Effector memory CD4-positive, alpha-beta T cell (primary cell): ENCODE data around the gene PHF20.

ENCODE experiments used
- DNase-seq, 3 donors: peaks; one replicate each; pipeline ENCODE4 v3.0.0-alpha.2; 2020
- H3K27ac ChIP-seq: 2 replicates; pipeline ENCODE4 v1.7.0; 2013; ENCODE audit warnings: mild to moderate bottlenecking, low read length, moderate library complexity; ENCODE audit not compliant: insufficient read depth, poor library complexity, severe bottlenecking
- H3K27me3 ChIP-seq: replicated peaks from 2 replicates; pipeline ENCODE4 v1.7.0; 2013; ENCODE audit warnings: mild to moderate bottlenecking, low read length; ENCODE audit not compliant: insufficient read depth, control insufficient read depth, poor library complexity, severe bottlenecking
- H3K36me3 ChIP-seq: 2 replicates; pipeline ENCODE4 v1.7.0; 2013; ENCODE audit warnings: mild to moderate bottlenecking, low read length, moderate library complexity; ENCODE audit not compliant: control insufficient read depth, insufficient read depth
- H3K4me1 ChIP-seq: 2 replicates; pipeline ENCODE4 v1.7.0; 2013; ENCODE audit warnings: low read length, mild to moderate bottlenecking; ENCODE audit not compliant: control insufficient read depth, insufficient read depth, poor library complexity, severe bottlenecking
- H3K4me3 ChIP-seq: 2 replicates; pipeline ENCODE4 v1.7.0; 2013; ENCODE audit warnings: low read length, low read depth, mild to moderate bottlenecking; ENCODE audit not compliant: insufficient read depth, poor library complexity, severe bottlenecking
- H3K9me3 ChIP-seq: 2 replicates; pipeline ENCODE4 v1.7.0; 2013; ENCODE audit warnings: mild to moderate bottlenecking, low read length, moderate library complexity; ENCODE audit not compliant: control insufficient read depth

The PHF20 gene

GRCh38 chr20:35821807-35822242 lies 50.0 kb downstream of the PHF20 start:
- H3K4me1 ChIP-seq: no peaks in the 10 kb centered on the region
- no peak overlapping the region for H3K27ac ChIP-seq

GRCh38 chr20:35823147-35823546 lies 51.3 kb downstream of the PHF20 start:
- no peaks in the 10 kb centered on the region for H3K4me1 ChIP-seq
- H3K36me3 ChIP-seq: peaks cover 7% of the 10 kb centered on the region
- no peaks in the 10 kb centered on the region for H3K9me3 ChIP-seq
- H3K27ac ChIP-seq: no peak overlapping the region
- no peak for DNase-seq
- no peaks in the 10 kb centered on the region for H3K27me3 ChIP-seq
- H3K4me3 ChIP-seq: no peak overlapping the region

More at GRCh38 chr20:35821807-35822242, 50.0 kb downstream of the PHF20 start:
- DNase-seq: no peak
- H3K4me3 ChIP-seq: no peak overlapping the region
- peaks cover 7% of the 10 kb centered on the region for H3K36me3 ChIP-seq
- no peaks in the 10 kb centered on the region for H3K27me3 ChIP-seq
- no peaks in the 10 kb centered on the region for H3K9me3 ChIP-seq

DNA sequence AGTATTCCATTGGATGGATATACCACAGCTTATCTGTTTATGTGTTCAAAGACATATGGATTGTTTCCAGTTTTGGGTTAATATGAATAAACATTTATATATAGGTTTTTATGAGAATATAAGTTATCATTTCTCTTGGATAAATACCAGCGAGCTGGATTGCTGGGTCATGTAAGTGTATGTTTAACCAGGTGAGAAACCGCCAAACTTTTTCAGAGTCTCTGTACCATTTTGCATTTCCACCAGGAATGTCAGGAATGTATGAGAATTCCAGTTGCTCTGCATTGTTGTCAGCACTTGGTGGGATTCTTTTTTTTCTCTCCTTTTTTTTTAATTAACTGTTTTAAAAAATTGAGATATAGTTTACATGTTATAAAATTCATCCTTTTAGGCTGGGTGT lies 52.1 kb downstream of the PHF20 start:
- DNase-seq: no peak
- no peaks in the 10 kb centered on the region for H3K9me3 ChIP-seq
- H3K4me1 ChIP-seq: no peaks in the 10 kb centered on the region
- H3K36me3 ChIP-seq: peaks cover 7% of the 10 kb centered on the region
- H3K4me3 ChIP-seq: no peak overlapping the region
- H3K27ac ChIP-seq: no peak overlapping the region
- no peaks in the 10 kb centered on the region for H3K27me3 ChIP-seq

DNA sequence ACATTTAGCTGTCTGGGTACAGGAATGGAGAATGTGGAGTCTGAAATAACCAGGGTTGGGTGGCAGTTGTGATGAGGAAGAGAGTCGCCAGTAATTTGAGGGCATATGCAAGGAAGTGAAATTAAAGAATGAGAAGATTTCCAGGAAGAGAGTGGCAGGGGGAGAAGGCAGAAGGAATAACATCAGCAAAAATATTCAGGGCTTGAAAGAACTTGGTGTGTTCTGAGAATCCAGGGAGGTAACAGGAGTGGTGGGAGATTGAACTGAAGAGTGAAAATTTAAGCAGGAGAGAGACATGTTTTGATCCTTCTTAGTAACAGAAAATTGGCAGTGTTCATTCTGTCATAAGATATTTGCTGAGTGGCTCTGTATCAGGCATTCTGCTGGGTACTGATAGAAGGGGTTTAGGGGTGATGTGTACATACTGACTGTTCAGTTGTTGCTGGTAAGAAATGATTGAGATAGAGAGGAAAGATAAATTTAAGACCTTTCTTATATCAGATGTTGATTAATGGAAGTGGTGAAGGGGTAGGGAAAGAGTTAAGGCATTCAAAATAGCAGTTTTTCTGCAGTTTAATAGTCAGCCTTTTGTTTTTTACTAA lies 54.7 kb downstream of the PHF20 start:
- H3K27ac ChIP-seq: no peak overlapping the region
- DNase-seq: no peak
- H3K9me3 ChIP-seq: no peaks in the 10 kb centered on the region
- H3K4me3 ChIP-seq: no peak overlapping the region
- no peaks in the 10 kb centered on the region for H3K27me3 ChIP-seq
- no peaks in the 10 kb centered on the region for H3K4me1 ChIP-seq
- H3K36me3 ChIP-seq: peaks cover 7% of the 10 kb centered on the region

- Histone ChIP-seq H3K4me1 (no peaks in the 10 kb centered on the region), H3K36me3 (peaks cover 4% of the 10 kb centered on the region), H3K4me3 (no peak overlapping the region), H3K9me3 (no peaks in the 10 kb centered on the region), H3K27ac (no peak overlapping the region), H3K27me3 (no peaks in the 10 kb centered on the region)
- DNase-seq: no peak
Measured at GRCh38 chr20:35828434-35828833, 56.6 kb downstream of the PHF20 start.

GRCh38 chr20:35828916-35829315 lies 57.1 kb downstream of the PHF20 start:
- Histone ChIP-seq H3K27ac (no peak overlapping the region), H3K9me3 (no peaks in the 10 kb centered on the region), H3K4me1 (no peaks in the 10 kb centered on the region)

GRCh38 chr20:35830264-35830663 lies 58.4 kb downstream of the PHF20 start:
- H3K4me3 ChIP-seq: no peak overlapping the region
- no peak overlapping the region for H3K27ac ChIP-seq
- H3K36me3 ChIP-seq: peaks cover 3% of the 10 kb centered on the region
- no peaks in the 10 kb centered on the region for H3K9me3 ChIP-seq
- H3K4me1 ChIP-seq: no peaks in the 10 kb centered on the region
- H3K27me3 ChIP-seq: no peaks in the 10 kb centered on the region
- DNase-seq: no peak

More at GRCh38 chr20:35828916-35829315, 57.1 kb downstream of the PHF20 start:
- Histone ChIP-seq H3K4me3 (no peak overlapping the region), H3K36me3 (peaks cover 3% of the 10 kb centered on the region), H3K27me3 (no peaks in the 10 kb centered on the region)
- DNase-seq: no peak

GRCh38 chr20:35831029-35831428 lies 59.2 kb downstream of the PHF20 start:
- H3K27me3 ChIP-seq: no peaks in the 10 kb centered on the region
- no peaks in the 10 kb centered on the region for H3K4me1 ChIP-seq
- H3K4me3 ChIP-seq: no peak overlapping the region
- H3K27ac ChIP-seq: no peak overlapping the region
- H3K36me3 ChIP-seq: peaks cover 3% of the 10 kb centered on the region
- DNase-seq: no peak
- H3K9me3 ChIP-seq: no peaks in the 10 kb centered on the region

GRCh38 chr20:35831971-35832370 lies 60.2 kb downstream of the PHF20 start:
- Histone ChIP-seq H3K36me3 (peaks cover 3% of the 10 kb centered on the region), H3K4me1 (no peaks in the 10 kb centered on the region), H3K4me3 (no peak overlapping the region), H3K9me3 (no peaks in the 10 kb centered on the region), H3K27me3 (no peaks in the 10 kb centered on the region), H3K27ac (no peak overlapping the region)
- DNase-seq: no peak

- no peaks in the 10 kb centered on the region for H3K27me3 ChIP-seq
- no peak for DNase-seq
- H3K4me1 ChIP-seq: no peaks in the 10 kb centered on the region
- H3K36me3 ChIP-seq: peaks cover 3% of the 10 kb centered on the region
- H3K9me3 ChIP-seq: no peaks in the 10 kb centered on the region
- no peak overlapping the region for H3K4me3 ChIP-seq
- no peak overlapping the region for H3K27ac ChIP-seq
Measured at GRCh38 chr20:35833241-35833640, 61.4 kb downstream of the PHF20 start.
